Activated CD4-positive, alpha-beta memory T cell treated with anti-CD3 and anti-CD28 coated beads, Interleukin-2, amount 10 ng/mL, durations not matched to agents 7 days and 5 days (primary cell): Measurements from ENCODE around the gene EPS8L3. TPM values are rescaled to one million over a fixed set of nuclear protein-coding genes. Genes with fewer than 3 reads are reported as not detected.
"Not testable (repeated sequence)": the region's sequence is repeated elsewhere in the genome, so short reads cannot be mapped to it uniquely, and the experiment has no call there.

ENCODE experiments used
- CTCF ChIA-PET: fragments of 350-600 bp; sonication (Branson Sonifier 250); formaldehyde crosslinking; loops from one replicate; lab custom pipeline; 2021; ENCODE audit warnings: antibody characterized with exemption, inconsistent platforms; lab: Charles Lee
- POLR2A ChIA-PET: fragments of 350-600 bp; sonication (Branson Sonifier 250); formaldehyde crosslinking; loops from one replicate; lab custom pipeline; 2021; ENCODE audit warnings: antibody characterized with exemption; lab: Charles Lee
- DNase-seq: peaks from one replicate; pipeline ENCODE4 v3.0.0-alpha.2; 2020
- H3K27ac Mint-ChIP-seq: one replicate; pipeline ENCODE4 v1.8.0; 2021; ENCODE audit warnings: mild to moderate bottlenecking, mixed read lengths
- H3K27me3 Mint-ChIP-seq: one replicate; pipeline ENCODE4 v1.8.0; 2021; ENCODE audit warnings: mixed read lengths
- H3K36me3 Mint-ChIP-seq: one replicate; pipeline ENCODE4 v1.8.0; 2021; ENCODE audit warnings: low read depth, mixed read lengths
- H3K4me1 Mint-ChIP-seq: one replicate; pipeline ENCODE4 v1.8.0; 2021; ENCODE audit warnings: mixed read lengths
- H3K4me3 Mint-ChIP-seq: one replicate; pipeline ENCODE4 v1.8.0; 2021; ENCODE audit warnings: mild to moderate bottlenecking, mixed read lengths
- H3K9me3 Mint-ChIP-seq: one replicate; pipeline ENCODE4 v1.8.0; 2021; ENCODE audit warnings: mixed read lengths
- total RNA-seq, 2 experiments: library from RNA; stranded (reverse); gene quantifications; one replicate each; pipeline ENCODE4 v1.2.3, GENCODE V29; 2021

Gene EPS8L3
- total RNA-seq, 2 experiments from 2014 or later = not detected

GRCh38 chr1:109717729-109718128 is 46.0 kb downstream of the EPS8L3 start:
- ChIA-PET CTCF (interaction anchor here (0.6 to 2.2 kb wide), 4 partner anchors 55 to 267 kb away, joined by 3 to 7 read pairs (median 4); partner anchors contain the start of gene AHCYL1), POLR2A (no interaction called here)
- H3K4me3 Mint-ChIP-seq = no peak overlapping the region
- H3K27me3 Mint-ChIP-seq = peaks cover 24% of the 10 kb centered on the region
- no peak for DNase-seq
- no peaks in the 10 kb centered on the region for H3K36me3 Mint-ChIP-seq
- H3K9me3 Mint-ChIP-seq = no peaks in the 10 kb centered on the region
- no peak overlapping the region for H3K27ac Mint-ChIP-seq
- peaks cover 5% of the 10 kb centered on the region for H3K4me1 Mint-ChIP-seq

GRCh38 chr1:109716570-109717090 is 47.1 kb downstream of the EPS8L3 start:
- H3K4me1 Mint-ChIP-seq = peaks cover 5% of the 10 kb centered on the region
- no peak overlapping the region for H3K27ac Mint-ChIP-seq
- peaks cover 20% of the 10 kb centered on the region for H3K27me3 Mint-ChIP-seq
- CTCF ChIA-PET = interaction anchor here (1.3 to 2.2 kb wide), 2 partner anchors 60 to 268 kb away, joined by 3 to 7 read pairs; partner anchors contain the start of gene AHCYL1
- no peak overlapping the region for H3K4me3 Mint-ChIP-seq
- H3K9me3 Mint-ChIP-seq = no peaks in the 10 kb centered on the region
- no peak for DNase-seq
- POLR2A ChIA-PET = no interaction called here
- H3K36me3 Mint-ChIP-seq = no peaks in the 10 kb centered on the region

GRCh38 chr1:109716121-109716520 is 47.6 kb downstream of the EPS8L3 start:
- POLR2A ChIA-PET = no interaction called here
- no peaks in the 10 kb centered on the region for H3K36me3 Mint-ChIP-seq
- no peak overlapping the region for H3K4me3 Mint-ChIP-seq
- no peak overlapping the region for H3K27ac Mint-ChIP-seq
- no peak for DNase-seq
- H3K4me1 Mint-ChIP-seq = peaks cover 5% of the 10 kb centered on the region
- CTCF ChIA-PET = interaction anchor here (1.3 to 2.2 kb wide), 2 partner anchors 61 to 268 kb away, joined by 3 to 7 read pairs; partner anchors contain the start of gene AHCYL1
- H3K27me3 Mint-ChIP-seq = peaks cover 20% of the 10 kb centered on the region
- no peaks in the 10 kb centered on the region for H3K9me3 Mint-ChIP-seq

GRCh38 chr1:109714661-109715372 is 48.9 kb downstream of the EPS8L3 start:
- POLR2A ChIA-PET = no interaction called here
- Mint-ChIP-seq H3K9me3 (no peaks in the 10 kb centered on the region), H3K27me3 (peaks cover 13% of the 10 kb centered on the region), H3K36me3 (no peaks in the 10 kb centered on the region), H3K4me3 (no peak overlapping the region), H3K27ac (no peak overlapping the region), H3K4me1 (peaks cover 5% of the 10 kb centered on the region)
- DNase-seq = no peak
- CTCF ChIA-PET = no interaction called here

- POLR2A ChIA-PET = no interaction called here
- CTCF ChIA-PET = no interaction called here
- Mint-ChIP-seq H3K9me3 (peaks cover 8% of the 10 kb centered on the region), H3K27me3 (peaks cover 12% of the 10 kb centered on the region), H3K36me3 (no peaks in the 10 kb centered on the region), H3K4me3 (no peak overlapping the region), H3K27ac (no peak overlapping the region), H3K4me1 (no peaks in the 10 kb centered on the region)
- DNase-seq = no peak
Observed at GRCh38 chr1:109713636-109714035, 50.1 kb downstream of the EPS8L3 start.

GRCh38 chr1:109712321-109712864 is 51.3 kb downstream of the EPS8L3 start:
- no peak overlapping the region for H3K27ac Mint-ChIP-seq

GRCh38 chr1:109711593-109712320 is 52.0 kb downstream of the EPS8L3 start, which contains the start of gene GSTM5:
Gene GSTM5 (plus strand): TSS chr1:109712251. CDS start chr1:109712313, 62 bp downstream.
- H3K9me3 Mint-ChIP-seq = peaks cover 12% of the 10 kb centered on the region
- H3K27me3 Mint-ChIP-seq = peaks cover 22% of the 10 kb centered on the region
- POLR2A ChIA-PET, H3K36me3 Mint-ChIP-seq, H3K4me1 Mint-ChIP-seq, DNase-seq, H3K4me3 Mint-ChIP-seq, CTCF ChIA-PET, H3K27ac Mint-ChIP-seq: not testable (repeated sequence)

More at GRCh38 chr1:109712321-109712864, 51.3 kb downstream of the EPS8L3 start:
- ChIA-PET CTCF (no interaction called here), POLR2A (no interaction called here)
- Mint-ChIP-seq H3K36me3 (no peaks in the 10 kb centered on the region), H3K4me1 (no peaks in the 10 kb centered on the region), H3K27me3 (peaks cover 17% of the 10 kb centered on the region), H3K4me3 (no peak overlapping the region), H3K9me3 (peaks cover 12% of the 10 kb centered on the region)
- DNase-seq = no peak

- H3K27ac Mint-ChIP-seq, DNase-seq, H3K4me3 Mint-ChIP-seq, POLR2A ChIA-PET, H3K36me3 Mint-ChIP-seq, CTCF ChIA-PET, H3K4me1 Mint-ChIP-seq: not testable (repeated sequence)
- H3K27me3 Mint-ChIP-seq = peaks cover 22% of the 10 kb centered on the region
- H3K9me3 Mint-ChIP-seq = peaks cover 12% of the 10 kb centered on the region
Observed at GRCh38 chr1:109709822-109710221, 53.9 kb downstream of the EPS8L3 start.

GRCh38 chr1:109708949-109709348 is 54.8 kb downstream of the EPS8L3 start:
- Mint-ChIP-seq H3K27me3 (peaks cover 23% of the 10 kb centered on the region), H3K9me3 (peaks cover 12% of the 10 kb centered on the region)
- CTCF ChIA-PET, DNase-seq, POLR2A ChIA-PET, H3K27ac Mint-ChIP-seq, H3K36me3 Mint-ChIP-seq, H3K4me3 Mint-ChIP-seq, H3K4me1 Mint-ChIP-seq: not testable (repeated sequence)

GRCh38 chr1:109705411-109705810 is 58.3 kb downstream of the EPS8L3 start:
- no peak overlapping the region for H3K27ac Mint-ChIP-seq
- H3K36me3 Mint-ChIP-seq = no peaks in the 10 kb centered on the region

GRCh38 chr1:109704173-109704572 is 59.5 kb downstream of the EPS8L3 start:
- Mint-ChIP-seq H3K27me3 (peaks cover 21% of the 10 kb centered on the region), H3K27ac (no peak overlapping the region), H3K4me3 (no peak overlapping the region), H3K4me1 (no peaks in the 10 kb centered on the region), H3K9me3 (peaks cover 8% of the 10 kb centered on the region), H3K36me3 (no peaks in the 10 kb centered on the region)
- ChIA-PET CTCF (no interaction called here), POLR2A (no interaction called here)
- no peak for DNase-seq

More at GRCh38 chr1:109705411-109705810, 58.3 kb downstream of the EPS8L3 start:
- ChIA-PET POLR2A (no interaction called here), CTCF (interaction anchor here (0.9 kb wide), 1 partner anchor 66 kb away, joined by 3 read pairs; no protein-coding TSS in a partner anchor)
- H3K4me1 Mint-ChIP-seq = no peaks in the 10 kb centered on the region
- peaks cover 12% of the 10 kb centered on the region for H3K9me3 Mint-ChIP-seq
- DNase-seq = no peak
- no peak overlapping the region for H3K4me3 Mint-ChIP-seq
- H3K27me3 Mint-ChIP-seq = peaks cover 21% of the 10 kb centered on the region

GRCh38 chr1:109702940-109703339 is 60.8 kb downstream of the EPS8L3 start:
- H3K27ac Mint-ChIP-seq, CTCF ChIA-PET, H3K4me1 Mint-ChIP-seq, POLR2A ChIA-PET, DNase-seq, H3K9me3 Mint-ChIP-seq, H3K4me3 Mint-ChIP-seq, H3K36me3 Mint-ChIP-seq: not testable (repeated sequence)
- peaks cover 15% of the 10 kb centered on the region for H3K27me3 Mint-ChIP-seq
